ENCODE data around the gene DIDO1. TPM values are rescaled to one million over a fixed set of nuclear protein-coding genes. Genes with fewer than 3 reads are reported as not detected.

DIDO1 gene
- total RNA-seq, 1 donor from 2014 or later, result 57.9 TPM

DNA sequence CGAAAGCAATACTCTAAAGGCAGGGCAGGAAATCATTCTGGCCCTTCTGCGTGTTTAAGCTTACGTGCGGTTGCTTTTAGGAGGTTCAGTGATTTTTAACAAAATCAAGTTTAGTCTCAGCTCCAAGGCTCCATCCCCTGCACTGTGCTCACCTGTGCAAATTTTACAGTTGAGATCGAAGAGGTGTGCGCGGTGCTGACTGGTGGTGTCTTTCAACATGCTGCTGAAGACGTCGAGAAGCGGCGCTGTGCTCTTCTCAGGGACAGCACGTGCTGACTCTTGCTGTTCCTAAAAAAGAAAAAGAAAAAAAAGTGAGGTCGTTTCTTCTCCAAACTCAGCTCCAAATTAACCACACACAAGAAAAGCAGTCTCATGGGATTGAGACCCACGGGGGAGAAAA, 32.0 kb downstream of the DIDO1 start:
- intact Hi-C loops (cut with micrococcal nuclease), result no loop called here
- H3K4me1 Mint-ChIP-seq (ENCODE audit: low read depth), result peaks cover 31% of the 10 kb centered on the region
- H3K27ac Mint-ChIP-seq, result no peak overlapping the region
- peaks cover 86% of the 10 kb centered on the region for H3K36me3 Mint-ChIP-seq (ENCODE audit: low read depth)
- H3K9me3 Mint-ChIP-seq, result no peaks in the 10 kb centered on the region
- DNase-seq (ENCODE audit: low spot score), result no peak
- no peaks in the 10 kb centered on the region for H3K27me3 Mint-ChIP-seq (ENCODE audit: low read depth)
- no peak overlapping the region for H3K4me3 Mint-ChIP-seq (ENCODE audit: low read depth)

DNA sequence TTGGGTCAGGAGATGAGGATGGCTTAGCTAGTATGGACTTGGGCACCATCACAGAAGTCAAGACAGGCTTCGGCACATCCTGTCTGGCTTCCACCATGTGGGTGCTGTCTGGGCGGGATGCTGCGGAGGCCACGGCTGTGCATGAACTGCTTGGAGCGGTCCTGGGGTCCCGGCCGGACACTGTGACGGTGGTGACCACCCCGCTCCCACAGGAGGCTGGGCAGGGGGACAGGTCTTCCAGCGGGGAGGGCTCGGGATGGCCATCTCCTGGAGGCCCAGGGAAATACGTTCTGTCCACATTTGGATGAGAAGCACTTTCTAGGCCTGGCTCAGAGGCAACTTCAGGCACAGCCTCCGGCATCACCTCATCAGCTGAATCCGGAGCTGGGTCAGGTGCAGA, 32.6 kb downstream of the DIDO1 start:
- no peaks in the 10 kb centered on the region for H3K9me3 Mint-ChIP-seq
- H3K4me1 Mint-ChIP-seq (ENCODE audit: low read depth), result peaks cover 25% of the 10 kb centered on the region
- H3K36me3 Mint-ChIP-seq (ENCODE audit: low read depth), result peaks cover 85% of the 10 kb centered on the region
- H3K4me3 Mint-ChIP-seq (ENCODE audit: low read depth), result no peak overlapping the region
- intact Hi-C loops (cut with micrococcal nuclease), result no loop called here
- H3K27me3 Mint-ChIP-seq (ENCODE audit: low read depth), result no peaks in the 10 kb centered on the region
- no peak for DNase-seq (ENCODE audit: low spot score)
- H3K27ac Mint-ChIP-seq, result no peak overlapping the region

DNA sequence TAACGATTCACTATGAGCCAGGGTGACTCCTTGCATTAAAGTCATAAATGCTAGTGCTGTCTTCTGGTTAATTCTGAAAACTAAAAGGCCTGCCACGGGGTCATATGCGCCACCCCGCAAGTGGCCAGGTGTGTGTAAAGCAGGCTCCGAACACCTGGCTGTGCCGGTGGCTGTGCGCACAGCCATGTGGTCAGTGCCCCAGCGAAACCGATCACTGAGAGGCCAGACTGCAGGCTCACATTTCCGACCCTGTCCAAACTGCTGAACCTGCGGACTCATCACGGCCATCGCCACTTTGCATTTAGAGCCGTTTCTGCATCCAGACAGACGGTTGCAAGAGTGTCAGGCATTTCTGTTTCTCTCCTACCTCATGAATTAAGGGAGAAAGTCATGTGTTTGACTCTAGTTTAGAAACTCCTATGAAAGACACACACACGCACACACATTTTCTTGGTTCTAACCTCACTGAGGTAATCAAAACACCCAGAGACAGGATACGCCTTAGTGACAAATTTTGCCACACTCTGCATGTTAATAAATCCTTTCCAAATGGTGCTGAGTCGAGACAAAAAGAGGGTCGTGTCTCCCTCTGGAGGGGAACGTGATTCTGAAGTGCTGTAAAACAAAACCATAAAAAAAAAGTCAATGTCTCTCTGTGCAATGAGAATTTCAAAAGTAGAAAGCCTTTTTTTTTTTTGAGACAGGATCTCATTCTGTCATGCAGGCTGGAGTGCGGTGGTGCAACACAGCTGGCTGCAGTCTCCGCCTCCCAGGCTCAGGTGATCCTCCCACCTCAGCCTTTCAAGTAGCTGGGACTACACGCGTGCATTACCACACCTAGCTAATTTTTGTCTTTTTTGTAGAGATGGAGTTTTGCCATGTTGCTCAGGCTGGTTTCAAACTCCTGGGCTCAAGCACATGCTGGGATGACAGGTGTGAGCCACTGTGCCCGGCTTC, 33.7 kb downstream of the DIDO1 start:
- Mint-ChIP-seq H3K27me3 (ENCODE audit: low read depth) (no peaks in the 10 kb centered on the region), H3K4me3 (ENCODE audit: low read depth) (no peak overlapping the region), H3K36me3 (ENCODE audit: low read depth) (peaks cover 89% of the 10 kb centered on the region), H3K9me3 (no peaks in the 10 kb centered on the region), H3K27ac (peak overlapping the region; percentile 52), H3K4me1 (ENCODE audit: low read depth) (peaks cover 20% of the 10 kb centered on the region)
- DNase-seq (ENCODE audit: low spot score), result no peak
- intact Hi-C loops (cut with micrococcal nuclease), result no loop called here

DNA sequence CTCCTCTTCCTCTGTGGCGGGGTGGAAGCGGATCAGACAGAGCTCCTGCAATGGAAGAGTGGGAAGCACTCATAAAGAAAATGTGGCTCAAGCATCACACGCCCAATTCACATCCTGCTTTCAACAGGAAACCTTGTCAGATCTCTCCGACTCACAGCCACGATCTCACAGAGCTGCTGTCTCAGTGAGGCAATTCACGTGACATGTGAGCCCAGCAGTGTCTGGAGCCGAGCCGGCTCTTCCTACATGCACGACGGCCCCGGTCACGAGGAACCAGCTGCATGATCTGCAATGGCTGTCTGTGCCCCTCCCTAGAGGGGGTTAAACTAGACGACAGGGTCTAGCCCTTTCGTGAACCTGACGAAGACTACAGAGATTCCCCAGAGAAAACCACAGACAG, 35.2 kb downstream of the DIDO1 start:
- Mint-ChIP-seq H3K27me3 (ENCODE audit: low read depth) (no peaks in the 10 kb centered on the region), H3K9me3 (no peaks in the 10 kb centered on the region), H3K4me3 (ENCODE audit: low read depth) (no peak overlapping the region), H3K36me3 (ENCODE audit: low read depth) (peaks cover 94% of the 10 kb centered on the region), H3K27ac (no peak overlapping the region), H3K4me1 (ENCODE audit: low read depth) (peaks cover 19% of the 10 kb centered on the region)
- intact Hi-C loops (cut with micrococcal nuclease), result no loop called here
- no peak for DNase-seq (ENCODE audit: low spot score)

GRCh38 chr20:62890444-62890843, 35.9 kb downstream of the DIDO1 start:
- no peak for DNase-seq (ENCODE audit: low spot score)
- Mint-ChIP-seq H3K4me1 (ENCODE audit: low read depth) (peaks cover 19% of the 10 kb centered on the region), H3K9me3 (no peaks in the 10 kb centered on the region), H3K36me3 (ENCODE audit: low read depth) (peaks cover 89% of the 10 kb centered on the region), H3K27me3 (ENCODE audit: low read depth) (no peaks in the 10 kb centered on the region), H3K27ac (no peak overlapping the region), H3K4me3 (ENCODE audit: low read depth) (no peak overlapping the region)
- intact Hi-C loops (cut with micrococcal nuclease), result no loop called here

- H3K36me3 Mint-ChIP-seq (ENCODE audit: low read depth), result peaks cover 84% of the 10 kb centered on the region
- peaks cover 19% of the 10 kb centered on the region for H3K4me1 Mint-ChIP-seq (ENCODE audit: low read depth)
- intact Hi-C loops (cut with micrococcal nuclease), result no loop called here
- no peak for DNase-seq (ENCODE audit: low spot score)
- no peak overlapping the region for H3K4me3 Mint-ChIP-seq (ENCODE audit: low read depth)
- H3K27me3 Mint-ChIP-seq (ENCODE audit: low read depth), result no peaks in the 10 kb centered on the region
- no peaks in the 10 kb centered on the region for H3K9me3 Mint-ChIP-seq
- H3K27ac Mint-ChIP-seq, result no peak overlapping the region
Measured at GRCh38 chr20:62889871-62890270, 36.4 kb downstream of the DIDO1 start.

DNA sequence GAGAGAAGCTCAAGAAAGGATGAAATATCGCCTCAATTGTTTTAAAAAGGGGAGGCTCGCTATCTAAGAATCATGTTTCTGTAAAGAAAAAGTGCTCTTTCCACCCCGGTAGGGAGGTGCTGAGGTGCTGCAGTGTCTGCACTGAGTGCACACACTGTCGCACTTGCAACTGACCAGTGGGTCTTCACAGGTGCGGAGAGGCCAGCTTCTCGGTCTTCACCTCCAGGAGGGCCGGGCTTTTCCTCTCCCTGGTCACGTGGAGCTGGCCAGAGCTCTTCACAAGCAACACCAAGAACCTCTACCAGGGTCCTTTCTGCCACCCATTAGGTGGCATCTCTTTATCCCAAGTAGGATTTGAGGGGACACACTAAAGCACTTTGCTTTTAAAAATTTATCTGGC, 36.9 kb downstream of the DIDO1 start:
- no peak for DNase-seq (ENCODE audit: low spot score)
- Mint-ChIP-seq H3K36me3 (ENCODE audit: low read depth) (peaks cover 79% of the 10 kb centered on the region), H3K9me3 (no peaks in the 10 kb centered on the region), H3K27ac (no peak overlapping the region), H3K4me3 (ENCODE audit: low read depth) (no peak overlapping the region), H3K4me1 (ENCODE audit: low read depth) (peaks cover 18% of the 10 kb centered on the region), H3K27me3 (ENCODE audit: low read depth) (no peaks in the 10 kb centered on the region)
- intact Hi-C loops (cut with micrococcal nuclease), result no loop called here

- Mint-ChIP-seq H3K27me3 (ENCODE audit: low read depth) (no peaks in the 10 kb centered on the region), H3K4me1 (ENCODE audit: low read depth) (peaks cover 16% of the 10 kb centered on the region), H3K4me3 (ENCODE audit: low read depth) (no peak overlapping the region), H3K9me3 (no peaks in the 10 kb centered on the region), H3K27ac (no peak overlapping the region), H3K36me3 (ENCODE audit: low read depth) (peaks cover 74% of the 10 kb centered on the region)
- DNase-seq (ENCODE audit: low spot score), result no peak
- intact Hi-C loops (cut with micrococcal nuclease), result no loop called here
Measured at GRCh38 chr20:62888910-62889309, 37.4 kb downstream of the DIDO1 start.

- Mint-ChIP-seq H3K9me3 (no peaks in the 10 kb centered on the region), H3K27me3 (ENCODE audit: low read depth) (no peaks in the 10 kb centered on the region), H3K4me1 (ENCODE audit: low read depth) (peaks cover 16% of the 10 kb centered on the region), H3K36me3 (ENCODE audit: low read depth) (peaks cover 69% of the 10 kb centered on the region), H3K27ac (no peak overlapping the region), H3K4me3 (ENCODE audit: low read depth) (no peak overlapping the region)
- DNase-seq (ENCODE audit: low spot score), result no peak
- intact Hi-C loops (cut with micrococcal nuclease), result no loop called here
Measured at GRCh38 chr20:62888406-62888805, 37.9 kb downstream of the DIDO1 start.

- intact Hi-C loops (cut with micrococcal nuclease), result no loop called here
- Mint-ChIP-seq H3K9me3 (no peaks in the 10 kb centered on the region), H3K4me1 (ENCODE audit: low read depth) (peaks cover 15% of the 10 kb centered on the region), H3K27me3 (ENCODE audit: low read depth) (no peaks in the 10 kb centered on the region), H3K36me3 (ENCODE audit: low read depth) (peaks cover 64% of the 10 kb centered on the region), H3K27ac (peak overlapping the region; percentile 33), H3K4me3 (ENCODE audit: low read depth) (no peak overlapping the region)
- no peak for DNase-seq (ENCODE audit: low spot score)
Measured at GRCh38 chr20:62887860-62888239, 38.5 kb downstream of the DIDO1 start.

DNA sequence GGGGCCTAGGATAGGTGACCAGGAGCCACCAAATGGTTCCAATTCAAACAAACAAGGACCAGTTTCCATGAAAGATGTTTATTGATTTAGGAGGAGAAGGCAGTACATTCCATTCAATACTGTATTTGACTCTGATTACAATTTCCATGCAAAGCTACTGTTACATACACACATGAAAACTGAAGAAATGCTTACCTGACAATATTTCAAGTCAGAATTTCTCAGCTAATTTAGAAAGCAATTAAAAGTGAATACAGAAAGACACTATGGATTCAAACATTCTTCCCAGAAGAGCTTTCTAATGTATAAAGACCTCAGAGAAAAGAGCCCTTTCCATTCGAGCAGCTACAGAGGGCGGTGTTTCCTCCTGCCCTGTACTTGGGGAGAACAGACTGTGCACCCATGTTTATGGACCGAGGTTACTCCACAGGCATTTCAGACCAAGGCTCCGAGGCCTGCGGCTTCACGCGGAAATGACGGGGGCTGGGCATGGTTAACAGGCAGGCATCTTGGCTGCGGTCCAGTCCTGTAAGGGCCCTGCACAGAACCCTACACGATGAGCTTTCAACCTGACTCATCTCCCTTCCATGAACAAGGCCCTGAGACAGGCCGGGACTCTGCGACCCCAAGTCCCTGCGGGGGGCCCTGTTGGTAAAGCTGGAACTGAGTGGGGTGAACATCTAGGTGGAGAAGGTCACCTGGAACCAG, 39.0 kb downstream of the DIDO1 start:
- no peaks in the 10 kb centered on the region for H3K27me3 Mint-ChIP-seq (ENCODE audit: low read depth)
- intact Hi-C loops (cut with micrococcal nuclease), result no loop called here
- DNase-seq (ENCODE audit: low spot score), result no peak
- H3K4me1 Mint-ChIP-seq (ENCODE audit: low read depth), result peaks cover 10% of the 10 kb centered on the region
- H3K4me3 Mint-ChIP-seq (ENCODE audit: low read depth), result no peak overlapping the region
- peaks cover 58% of the 10 kb centered on the region for H3K36me3 Mint-ChIP-seq (ENCODE audit: low read depth)
- peak overlapping the region; percentile 33 for H3K27ac Mint-ChIP-seq
- H3K9me3 Mint-ChIP-seq, result no peaks in the 10 kb centered on the region

DNA sequence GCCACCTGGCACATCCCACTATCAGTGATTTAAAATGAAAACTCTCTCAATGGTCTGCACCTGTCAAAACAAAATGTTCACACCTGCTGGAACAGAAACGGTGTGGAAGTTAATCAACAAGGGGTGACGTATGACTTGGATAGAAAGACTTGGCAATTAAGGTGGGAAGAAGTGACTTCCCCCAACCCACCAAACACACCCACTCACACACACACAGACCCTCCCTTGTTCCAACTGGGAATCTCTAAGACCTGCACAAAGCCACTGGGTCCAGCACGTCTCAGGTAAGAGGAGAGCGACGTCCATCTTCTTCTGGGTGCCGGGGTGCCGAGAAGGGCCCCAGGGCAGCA, 39.6 kb downstream of the DIDO1 start:
- peaks cover 58% of the 10 kb centered on the region for H3K36me3 Mint-ChIP-seq (ENCODE audit: low read depth)
- H3K4me1 Mint-ChIP-seq (ENCODE audit: low read depth), result peaks cover 9% of the 10 kb centered on the region
- H3K4me3 Mint-ChIP-seq (ENCODE audit: low read depth), result no peak overlapping the region
- no peaks in the 10 kb centered on the region for H3K27me3 Mint-ChIP-seq (ENCODE audit: low read depth)
- intact Hi-C loops (cut with micrococcal nuclease), result no loop called here
- no peak overlapping the region for H3K27ac Mint-ChIP-seq
- no peaks in the 10 kb centered on the region for H3K9me3 Mint-ChIP-seq
- no peak for DNase-seq (ENCODE audit: low spot score)
